GM19455 (cell line): Measurements from ENCODE around the gene GNG12.

Experiments used
- ATAC-seq: cut with Tn5 transposase; IDR thresholded peaks from one replicate; pipeline ENCODE4 v1.9.1; 2021; ENCODE audit not compliant: unreplicated experiment

GNG12 gene

GRCh38 chr1:67711855-67712212 is 121.4 kb downstream of the GNG12 start:
- ATAC-seq = no peak

- ATAC-seq = no peak
Measured at GRCh38 chr1:67711158-67711854, 122.0 kb downstream of the GNG12 start.

- no peak for ATAC-seq
Measured at GRCh38 chr1:67710417-67710816, 122.8 kb downstream of the GNG12 start.

GRCh38 chr1:67708606-67709005 is 124.7 kb downstream of the GNG12 start:
- no peak for ATAC-seq

- ATAC-seq = no peak
Measured at GRCh38 chr1:67705735-67706453, 127.4 kb downstream of the GNG12 start.

GRCh38 chr1:67704351-67704750 is 128.9 kb downstream of the GNG12 start:
- no peak for ATAC-seq

- no peak for ATAC-seq
Measured at GRCh38 chr1:67701876-67702275, 131.4 kb downstream of the GNG12 start.

- no peak for ATAC-seq
Measured at GRCh38 chr1:67700692-67701410, 132.4 kb downstream of the GNG12 start.

- ATAC-seq = no peak
Measured at GRCh38 chr1:67700220-67700619, 133.0 kb downstream of the GNG12 start.

- ATAC-seq = no peak
Measured at GRCh38 chr1:67696708-67697107, 136.6 kb downstream of the GNG12 start.

GRCh38 chr1:67695963-67696362 is 137.3 kb downstream of the GNG12 start:
- ATAC-seq = no peak

- ATAC-seq = no peak
Measured at GRCh38 chr1:67691712-67692111, 141.6 kb downstream of the GNG12 start.

GRCh38 chr1:67690411-67690810 is 142.9 kb downstream of the GNG12 start:
- ATAC-seq = no peak

- ATAC-seq = no peak
Measured at GRCh38 chr1:67690018-67690363, 143.3 kb downstream of the GNG12 start.

GRCh38 chr1:67689267-67690017 is 143.8 kb downstream of the GNG12 start:
- ATAC-seq = no peak

GRCh38 chr1:67688526-67689219 is 144.6 kb downstream of the GNG12 start:
- no peak for ATAC-seq

- ATAC-seq = no peak
Measured at GRCh38 chr1:67687649-67688048, 145.6 kb downstream of the GNG12 start.

- ATAC-seq = no peak
Measured at GRCh38 chr1:67687198-67687545, 146.1 kb downstream of the GNG12 start.

GRCh38 chr1:67686267-67687197 is 146.7 kb downstream of the GNG12 start:
- ATAC-seq = peak; percentile 20
